Activated naive CD4-positive, alpha-beta T cell treated with anti-CD3 and anti-CD28 coated beads, Interleukin-2, amount 10 ng/mL, durations not matched to agents 7 days and 5 days (primary cell): ENCODE measurements around the gene MIS18A.

Experiments
- CTCF ChIA-PET: fragments of 350-600 bp; sonication (Branson Sonifier 250); formaldehyde crosslinking; loops from one replicate; lab custom pipeline; 2021; ENCODE audit warnings: antibody characterized with exemption; lab: Charles Lee
- DNase-seq: peaks from one replicate; pipeline ENCODE4 v3.0.0-alpha.2; 2020
- H3K27ac Mint-ChIP-seq: one replicate; pipeline ENCODE4 v1.8.0; 2021; ENCODE audit warnings: mild to moderate bottlenecking, moderate library complexity, mixed read lengths
- H3K27me3 Mint-ChIP-seq: one replicate; pipeline ENCODE4 v1.8.0; 2021; ENCODE audit warnings: mild to moderate bottlenecking, mixed read lengths
- H3K36me3 Mint-ChIP-seq: one replicate; pipeline ENCODE4 v1.8.0; 2021; ENCODE audit warnings: mixed read lengths
- H3K4me1 Mint-ChIP-seq: one replicate; pipeline ENCODE4 v1.8.0; 2021; ENCODE audit warnings: mixed read lengths
- H3K4me3 Mint-ChIP-seq: one replicate; pipeline ENCODE4 v1.8.0; 2021; ENCODE audit warnings: mild to moderate bottlenecking, moderate library complexity, mixed read lengths
- H3K9me3 Mint-ChIP-seq: one replicate; pipeline ENCODE4 v1.8.0; 2021; ENCODE audit warnings: mixed read lengths

Gene MIS18A

GRCh38 chr21:32278518-32279376 lies at the start of gene MIS18A:
TSS of gene MIS18A (minus strand) at chr21:32279049. CDS start at chr21:32279014, 35 bp downstream.
- H3K27me3 Mint-ChIP-seq = peaks cover 4% of the 10 kb centered on the region

GRCh38 chr21:32328595-32328994 lies 49.7 kb upstream of the MIS18A start:
- no peaks in the 10 kb centered on the region for H3K4me1 Mint-ChIP-seq
- peaks cover 62% of the 10 kb centered on the region for H3K36me3 Mint-ChIP-seq
- H3K27ac Mint-ChIP-seq = no peak overlapping the region
- no peaks in the 10 kb centered on the region for H3K27me3 Mint-ChIP-seq
- no peak overlapping the region for H3K4me3 Mint-ChIP-seq
- CTCF ChIA-PET = no interaction called here
- H3K9me3 Mint-ChIP-seq = no peaks in the 10 kb centered on the region
- no peak for DNase-seq

More at GRCh38 chr21:32278518-32279376, at the start of gene MIS18A:
- Mint-ChIP-seq H3K27ac (peak within 1 kb of the TSS; percentile 91), H3K9me3 (no peaks in the 10 kb centered on the region), H3K4me3 (peak within 1 kb of the TSS; percentile 99), H3K36me3 (peaks cover 8% of the 10 kb centered on the region), H3K4me1 (peaks cover 29% of the 10 kb centered on the region)
- CTCF ChIA-PET = interaction anchor here (0.7 to 0.8 kb wide), 2 partner anchors 298 to 915 kb away, joined by 3 to 4 read pairs; no protein-coding TSS in a partner anchor
- peak; percentile 97 for DNase-seq

GRCh38 chr21:32325706-32326105 lies 46.9 kb upstream of the MIS18A start:
- Mint-ChIP-seq H3K9me3 (no peaks in the 10 kb centered on the region), H3K27ac (no peak overlapping the region)
- CTCF ChIA-PET = no interaction called here

GRCh38 chr21:32322676-32323075 lies 43.8 kb upstream of the MIS18A start:
- CTCF ChIA-PET = no interaction called here
- no peak for DNase-seq
- Mint-ChIP-seq H3K9me3 (no peaks in the 10 kb centered on the region), H3K27me3 (no peaks in the 10 kb centered on the region), H3K27ac (no peak overlapping the region), H3K36me3 (peaks cover 56% of the 10 kb centered on the region), H3K4me3 (no peak overlapping the region), H3K4me1 (no peaks in the 10 kb centered on the region)

More at GRCh38 chr21:32325706-32326105, 46.9 kb upstream of the MIS18A start:
- H3K4me1 Mint-ChIP-seq = no peaks in the 10 kb centered on the region
- H3K36me3 Mint-ChIP-seq = peaks cover 51% of the 10 kb centered on the region
- DNase-seq = no peak
- H3K4me3 Mint-ChIP-seq = no peak overlapping the region
- H3K27me3 Mint-ChIP-seq = no peaks in the 10 kb centered on the region

GRCh38 chr21:32322103-32322502 lies 43.3 kb upstream of the MIS18A start:
- Mint-ChIP-seq H3K36me3 (peaks cover 57% of the 10 kb centered on the region), H3K4me3 (no peak overlapping the region), H3K4me1 (no peaks in the 10 kb centered on the region), H3K27me3 (no peaks in the 10 kb centered on the region), H3K27ac (no peak overlapping the region), H3K9me3 (no peaks in the 10 kb centered on the region)
- CTCF ChIA-PET = no interaction called here
- no peak for DNase-seq

GRCh38 chr21:32321480-32321879 lies 42.6 kb upstream of the MIS18A start:
- Mint-ChIP-seq H3K4me3 (no peak overlapping the region), H3K27ac (no peak overlapping the region), H3K4me1 (no peaks in the 10 kb centered on the region), H3K9me3 (no peaks in the 10 kb centered on the region), H3K36me3 (peaks cover 52% of the 10 kb centered on the region), H3K27me3 (no peaks in the 10 kb centered on the region)
- CTCF ChIA-PET = no interaction called here
- no peak for DNase-seq

GRCh38 chr21:32320726-32321125 lies 41.9 kb upstream of the MIS18A start:
- peaks cover 49% of the 10 kb centered on the region for H3K36me3 Mint-ChIP-seq
- CTCF ChIA-PET = no interaction called here
- H3K27ac Mint-ChIP-seq = no peak overlapping the region
- H3K4me3 Mint-ChIP-seq = no peak overlapping the region
- H3K27me3 Mint-ChIP-seq = no peaks in the 10 kb centered on the region
- H3K4me1 Mint-ChIP-seq = no peaks in the 10 kb centered on the region
- DNase-seq = no peak
- no peaks in the 10 kb centered on the region for H3K9me3 Mint-ChIP-seq

GRCh38 chr21:32320059-32320458 lies 41.2 kb upstream of the MIS18A start:
- Mint-ChIP-seq H3K27me3 (no peaks in the 10 kb centered on the region), H3K4me1 (no peaks in the 10 kb centered on the region), H3K9me3 (no peaks in the 10 kb centered on the region), H3K4me3 (no peak overlapping the region), H3K36me3 (peaks cover 44% of the 10 kb centered on the region), H3K27ac (no peak overlapping the region)
- CTCF ChIA-PET = no interaction called here
- no peak for DNase-seq

GRCh38 chr21:32319012-32319411 lies 40.2 kb upstream of the MIS18A start:
- no peaks in the 10 kb centered on the region for H3K9me3 Mint-ChIP-seq
- no peaks in the 10 kb centered on the region for H3K4me1 Mint-ChIP-seq
- no peak overlapping the region for H3K27ac Mint-ChIP-seq
- CTCF ChIA-PET = no interaction called here
- H3K36me3 Mint-ChIP-seq = peaks cover 41% of the 10 kb centered on the region
- DNase-seq = no peak
- H3K27me3 Mint-ChIP-seq = no peaks in the 10 kb centered on the region
- H3K4me3 Mint-ChIP-seq = no peak overlapping the region

GRCh38 chr21:32317726-32318125 lies 38.9 kb upstream of the MIS18A start:
- Mint-ChIP-seq H3K27ac (no peak overlapping the region), H3K9me3 (no peaks in the 10 kb centered on the region), H3K4me1 (no peaks in the 10 kb centered on the region), H3K27me3 (no peaks in the 10 kb centered on the region), H3K4me3 (no peak overlapping the region), H3K36me3 (peaks cover 31% of the 10 kb centered on the region)
- CTCF ChIA-PET = no interaction called here
- DNase-seq = no peak

GRCh38 chr21:32316361-32317215 lies 37.7 kb upstream of the MIS18A start:
- Mint-ChIP-seq H3K36me3 (peaks cover 39% of the 10 kb centered on the region), H3K27me3 (no peaks in the 10 kb centered on the region)

GRCh38 chr21:32315511-32316281 lies 36.8 kb upstream of the MIS18A start:
- Mint-ChIP-seq H3K36me3 (peaks cover 40% of the 10 kb centered on the region), H3K27ac (no peak overlapping the region), H3K4me3 (no peak overlapping the region), H3K4me1 (peaks cover 3% of the 10 kb centered on the region), H3K27me3 (no peaks in the 10 kb centered on the region), H3K9me3 (no peaks in the 10 kb centered on the region)
- DNase-seq = no peak
- CTCF ChIA-PET = no interaction called here

More at GRCh38 chr21:32316361-32317215, 37.7 kb upstream of the MIS18A start:
- no peak for DNase-seq
- CTCF ChIA-PET = no interaction called here
- no peaks in the 10 kb centered on the region for H3K4me1 Mint-ChIP-seq
- H3K27ac Mint-ChIP-seq = no peak overlapping the region
- no peaks in the 10 kb centered on the region for H3K9me3 Mint-ChIP-seq
- H3K4me3 Mint-ChIP-seq = no peak overlapping the region

GRCh38 chr21:32314806-32315205 lies 36.0 kb upstream of the MIS18A start:
- no peak for DNase-seq
- peaks cover 34% of the 10 kb centered on the region for H3K36me3 Mint-ChIP-seq
- CTCF ChIA-PET = no interaction called here
- H3K27me3 Mint-ChIP-seq = no peaks in the 10 kb centered on the region
- H3K4me1 Mint-ChIP-seq = peaks cover 3% of the 10 kb centered on the region
- no peak overlapping the region for H3K4me3 Mint-ChIP-seq
- no peaks in the 10 kb centered on the region for H3K9me3 Mint-ChIP-seq
- H3K27ac Mint-ChIP-seq = no peak overlapping the region

- Mint-ChIP-seq H3K36me3 (peaks cover 19% of the 10 kb centered on the region), H3K27ac (no peak overlapping the region), H3K4me3 (no peak overlapping the region), H3K4me1 (peaks cover 3% of the 10 kb centered on the region), H3K9me3 (no peaks in the 10 kb centered on the region), H3K27me3 (no peaks in the 10 kb centered on the region)
- no peak for DNase-seq
- CTCF ChIA-PET = no interaction called here
Observed at GRCh38 chr21:32312976-32313375, 34.1 kb upstream of the MIS18A start.
